ENCODE results near the gene LYZ.

LYZ gene

DNA sequence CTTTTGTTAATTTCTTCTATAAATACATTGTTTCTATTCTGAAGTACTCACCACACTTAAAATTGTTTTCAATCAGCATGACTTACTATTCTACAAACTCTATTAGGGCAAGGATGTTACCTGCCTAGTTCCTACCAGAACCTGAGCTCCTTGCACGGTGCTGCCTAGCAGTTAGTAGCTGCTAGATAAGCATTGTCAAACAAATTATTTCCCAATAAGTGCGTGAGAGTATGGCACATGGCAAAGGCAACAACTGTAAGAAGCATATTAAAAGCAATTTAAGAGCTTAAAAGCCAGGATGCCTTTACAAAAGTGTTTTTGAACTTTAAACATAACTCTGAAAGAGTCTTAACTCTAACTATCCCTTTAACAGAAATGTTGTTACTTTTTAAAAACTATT lies 8.2 kb upstream of the LYZ start:
- H3K4me3 ChIP-seq (ENCODE audit: low read depth, low read length), result no peak overlapping the region
- TF ChIP-seq, protein P1, sequence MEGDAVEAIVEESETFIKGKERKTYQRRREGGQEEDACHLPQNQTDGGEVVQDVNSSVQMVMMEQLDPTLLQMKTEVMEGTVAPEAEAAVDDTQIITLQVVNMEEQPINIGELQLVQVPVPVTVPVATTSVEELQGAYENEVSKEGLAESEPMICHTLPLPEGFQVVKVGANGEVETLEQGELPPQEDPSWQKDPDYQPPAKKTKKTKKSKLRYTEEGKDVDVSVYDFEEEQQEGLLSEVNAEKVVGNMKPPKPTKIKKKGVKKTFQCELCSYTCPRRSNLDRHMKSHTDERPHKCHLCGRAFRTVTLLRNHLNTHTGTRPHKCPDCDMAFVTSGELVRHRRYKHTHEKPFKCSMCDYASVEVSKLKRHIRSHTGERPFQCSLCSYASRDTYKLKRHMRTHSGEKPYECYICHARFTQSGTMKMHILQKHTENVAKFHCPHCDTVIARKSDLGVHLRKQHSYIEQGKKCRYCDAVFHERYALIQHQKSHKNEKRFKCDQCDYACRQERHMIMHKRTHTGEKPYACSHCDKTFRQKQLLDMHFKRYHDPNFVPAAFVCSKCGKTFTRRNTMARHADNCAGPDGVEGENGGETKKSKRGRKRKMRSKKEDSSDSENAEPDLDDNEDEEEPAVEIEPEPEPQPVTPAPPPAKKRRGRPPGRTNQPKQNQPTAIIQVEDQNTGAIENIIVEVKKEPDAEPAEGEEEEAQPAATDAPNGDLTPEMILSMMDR (conservative IDR thresholded peaks at IDR 0.05; ENCODE audit: low read depth, low read length), result no peak
- DNase-seq (ENCODE audit: low read depth), result no peak

DNA sequence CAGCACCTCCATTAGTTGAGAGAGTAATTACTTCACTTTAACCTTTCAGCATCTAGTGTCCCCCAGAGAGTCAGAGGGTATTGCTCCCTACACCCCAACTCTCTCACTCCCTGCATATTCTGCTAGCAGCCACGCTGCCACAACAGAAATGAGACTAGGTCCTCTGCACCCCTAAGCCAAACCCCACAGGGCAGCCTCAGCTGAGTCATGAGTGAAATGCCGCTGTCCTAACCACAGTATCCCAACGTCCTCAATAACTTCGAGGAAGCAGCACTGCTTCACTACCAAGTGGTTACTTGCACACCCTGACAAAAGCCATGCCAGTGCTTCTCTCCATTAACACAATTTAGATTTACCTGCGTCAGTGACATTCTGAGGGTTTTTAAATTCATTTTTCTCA lies 6.9 kb upstream of the LYZ start:
- H3K4me3 ChIP-seq (ENCODE audit: low read depth, low read length), result no peak overlapping the region
- no peak for DNase-seq (ENCODE audit: low read depth)
- TF ChIP-seq, protein P1 (conservative IDR thresholded peaks at IDR 0.05; ENCODE audit: low read depth, low read length), result no peak

DNA sequence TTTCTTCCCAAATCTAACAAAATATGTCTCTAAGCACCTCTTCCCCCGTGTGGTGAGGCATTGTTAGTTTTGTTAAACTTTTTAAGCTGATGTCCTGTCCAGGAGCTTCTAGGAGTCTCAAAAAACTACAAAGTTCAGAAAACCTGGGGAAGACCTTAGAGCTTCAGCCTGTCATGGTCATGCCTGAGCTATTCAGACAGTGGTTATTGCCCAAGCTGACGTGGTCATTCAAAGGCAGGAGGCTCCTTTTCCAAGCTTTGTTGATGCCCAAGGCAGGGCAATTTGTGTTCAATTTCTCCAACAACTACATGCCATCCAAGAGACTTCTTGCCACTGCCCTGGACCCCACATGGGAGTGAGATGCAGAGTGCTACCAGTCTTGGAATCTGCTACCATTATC lies 5.8 kb upstream of the LYZ start:
- TF ChIP-seq, protein P1 (conservative IDR thresholded peaks at IDR 0.05; ENCODE audit: low read depth, low read length), result no peak
- no peak overlapping the region for H3K4me3 ChIP-seq (ENCODE audit: low read depth, low read length)
- no peak for DNase-seq (ENCODE audit: low read depth)

DNA sequence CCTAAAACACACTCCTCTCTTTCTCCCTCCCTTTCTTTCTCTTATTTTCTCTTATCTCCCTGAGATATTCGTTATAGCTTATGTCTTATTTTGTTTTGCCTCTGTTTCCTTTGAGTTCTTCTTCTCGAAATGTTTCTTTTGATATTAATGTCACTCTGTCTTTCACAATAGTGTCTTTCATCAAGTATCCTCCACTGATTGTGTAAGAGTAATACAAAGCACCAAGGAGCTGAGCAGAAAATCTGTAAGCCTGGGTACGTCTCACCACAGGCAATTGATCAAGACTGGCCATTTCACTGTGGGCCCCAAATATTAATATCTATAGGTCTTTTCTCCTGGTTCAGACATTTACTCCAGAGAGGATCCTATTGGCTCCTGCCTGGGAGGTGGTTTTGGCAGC lies 4.8 kb upstream of the LYZ start:
- DNase-seq (ENCODE audit: low read depth), result no peak
- TF ChIP-seq, protein P1 (conservative IDR thresholded peaks at IDR 0.05; ENCODE audit: low read depth, low read length), result no peak
- H3K4me3 ChIP-seq (ENCODE audit: low read depth, low read length), result no peak overlapping the region

DNA sequence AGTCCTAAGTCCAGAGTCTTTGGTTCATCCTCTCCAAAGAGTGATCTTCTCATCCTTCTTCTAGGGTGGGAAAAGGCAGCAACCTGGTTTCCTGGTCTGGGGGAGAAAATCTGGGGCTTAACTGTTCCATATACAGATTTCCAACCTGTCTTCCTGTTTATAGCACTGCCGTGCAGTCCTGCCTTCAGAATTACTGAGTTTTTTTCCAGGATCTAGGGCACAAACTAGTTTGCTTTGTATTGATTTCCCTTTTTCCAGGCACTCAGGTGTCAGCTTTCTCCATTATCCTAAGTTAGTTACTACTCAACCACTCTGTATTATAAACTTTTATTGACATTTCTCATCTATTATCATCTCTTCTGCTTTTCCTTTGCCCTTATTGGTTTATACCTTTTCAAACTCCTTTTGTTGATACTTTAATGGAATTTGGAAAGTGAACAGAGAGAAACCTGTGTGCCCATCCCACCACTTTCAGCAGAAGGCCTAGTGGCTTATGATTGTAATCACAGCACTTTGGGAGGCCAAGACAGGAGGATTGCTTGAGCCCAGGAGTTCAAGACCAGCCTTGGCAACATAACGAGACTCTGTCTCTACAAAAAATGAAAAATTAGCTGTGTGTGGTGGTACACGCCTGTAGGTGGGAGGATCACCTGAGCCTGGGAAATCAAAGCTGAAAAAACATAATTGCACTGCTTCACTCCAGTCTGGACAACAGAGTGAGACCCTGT lies 4.1 kb upstream of the LYZ start:
- DNase-seq (ENCODE audit: low read depth), result no peak
- no peak overlapping the region for H3K4me3 ChIP-seq (ENCODE audit: low read depth, low read length)
- TF ChIP-seq, protein P1 (conservative IDR thresholded peaks at IDR 0.05; ENCODE audit: low read depth, low read length), result no peak

DNA sequence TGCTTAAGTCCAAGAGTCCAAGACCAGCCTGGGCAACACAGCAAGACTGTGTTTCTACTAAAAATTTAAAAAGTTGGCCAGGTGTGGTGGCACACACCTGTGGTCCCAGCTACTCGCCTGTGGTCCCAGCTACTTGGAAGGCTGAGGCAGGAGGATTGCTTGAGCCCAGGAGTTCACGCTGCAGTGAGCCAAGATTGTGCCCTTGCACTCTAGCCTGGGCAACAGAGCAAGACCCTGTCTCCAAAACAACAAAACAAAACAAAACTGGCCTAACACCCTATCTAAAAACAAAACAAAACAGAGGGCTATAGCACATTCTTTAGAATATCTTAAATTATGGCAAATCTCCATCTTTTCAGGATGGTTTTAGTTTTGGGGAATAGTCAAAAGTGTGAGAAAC lies 3.1 kb upstream of the LYZ start:
- TF ChIP-seq, protein P1 (conservative IDR thresholded peaks at IDR 0.05; ENCODE audit: low read depth, low read length), result no peak

DNA sequence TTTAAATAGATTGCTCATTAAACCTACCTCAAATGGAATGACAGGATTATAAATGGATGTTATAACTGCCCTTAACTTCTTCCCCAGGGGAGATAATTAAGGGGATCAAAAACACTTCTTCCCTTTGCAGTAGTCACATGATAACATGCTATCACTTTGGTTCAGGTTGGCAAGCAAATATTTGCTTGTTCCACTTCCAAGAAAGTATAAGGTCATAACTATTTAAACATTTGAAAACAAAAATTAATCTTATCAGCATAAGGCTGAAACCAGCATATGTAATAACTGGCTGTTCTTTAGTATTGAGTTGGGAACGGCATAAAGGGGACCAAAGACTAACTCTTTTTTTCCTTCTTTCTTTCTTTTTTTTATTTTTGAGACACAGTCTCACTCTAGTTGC lies 2.4 kb upstream of the LYZ start:
- TF ChIP-seq, protein P1 (conservative IDR thresholded peaks at IDR 0.05; ENCODE audit: low read depth, low read length), result no peak
- DNase-seq (ENCODE audit: low read depth), result no peak
- H3K4me3 ChIP-seq (ENCODE audit: low read depth, low read length), result no peak overlapping the region

More for the DNA sequence above, 3.1 kb upstream of the LYZ start:
- no peak for DNase-seq (ENCODE audit: low read depth)
- H3K4me3 ChIP-seq (ENCODE audit: low read depth, low read length), result no peak overlapping the region
